Measurements from ENCODE around the gene KIF16B.

DNA sequence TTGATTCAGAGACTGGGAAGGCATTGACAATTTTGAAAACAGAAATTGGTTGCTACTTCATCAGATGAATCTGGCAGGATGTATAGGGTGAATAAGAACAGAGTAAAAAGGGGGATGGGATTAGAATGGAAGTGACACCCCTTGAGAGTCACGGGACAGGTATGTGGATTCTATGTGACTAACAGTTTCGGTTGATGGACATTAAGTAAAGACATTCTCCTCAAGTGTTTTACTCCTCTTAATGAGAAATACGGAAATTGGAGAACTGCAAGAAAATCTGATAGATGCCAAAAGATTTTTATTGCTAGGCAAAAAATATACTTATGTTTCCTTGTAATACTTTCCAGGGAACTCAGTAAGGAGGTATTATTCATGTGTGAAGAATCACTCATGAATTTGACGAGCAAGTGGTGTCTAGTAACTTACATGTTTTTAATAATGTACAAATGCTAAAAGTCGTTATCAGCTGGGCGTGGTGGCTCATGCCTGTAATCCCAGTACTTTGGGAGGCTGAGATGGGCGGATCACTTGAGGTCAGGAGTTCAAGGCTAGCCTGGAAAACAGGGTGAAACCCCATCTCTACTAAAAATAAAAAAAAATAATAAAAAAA, 135.8 kb downstream of the KIF16B start:
- no peak for TF ChIP-seq EZH2 (IDR thresholded peaks at IDR 0.05; ENCODE audit: borderline replicate concordance, low read depth, low read length, severe bottlenecking)
- TF ChIP-seq, protein P1, sequence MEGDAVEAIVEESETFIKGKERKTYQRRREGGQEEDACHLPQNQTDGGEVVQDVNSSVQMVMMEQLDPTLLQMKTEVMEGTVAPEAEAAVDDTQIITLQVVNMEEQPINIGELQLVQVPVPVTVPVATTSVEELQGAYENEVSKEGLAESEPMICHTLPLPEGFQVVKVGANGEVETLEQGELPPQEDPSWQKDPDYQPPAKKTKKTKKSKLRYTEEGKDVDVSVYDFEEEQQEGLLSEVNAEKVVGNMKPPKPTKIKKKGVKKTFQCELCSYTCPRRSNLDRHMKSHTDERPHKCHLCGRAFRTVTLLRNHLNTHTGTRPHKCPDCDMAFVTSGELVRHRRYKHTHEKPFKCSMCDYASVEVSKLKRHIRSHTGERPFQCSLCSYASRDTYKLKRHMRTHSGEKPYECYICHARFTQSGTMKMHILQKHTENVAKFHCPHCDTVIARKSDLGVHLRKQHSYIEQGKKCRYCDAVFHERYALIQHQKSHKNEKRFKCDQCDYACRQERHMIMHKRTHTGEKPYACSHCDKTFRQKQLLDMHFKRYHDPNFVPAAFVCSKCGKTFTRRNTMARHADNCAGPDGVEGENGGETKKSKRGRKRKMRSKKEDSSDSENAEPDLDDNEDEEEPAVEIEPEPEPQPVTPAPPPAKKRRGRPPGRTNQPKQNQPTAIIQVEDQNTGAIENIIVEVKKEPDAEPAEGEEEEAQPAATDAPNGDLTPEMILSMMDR (IDR thresholded peaks at IDR 0.05; ENCODE audit: borderline replicate concordance, extremely low read depth, low read length, poor library complexity, severe bottlenecking): no peak

Measured in DND-41 (cell line).